ENCODE data around the gene PADI4.

Gene PADI4

DNA sequence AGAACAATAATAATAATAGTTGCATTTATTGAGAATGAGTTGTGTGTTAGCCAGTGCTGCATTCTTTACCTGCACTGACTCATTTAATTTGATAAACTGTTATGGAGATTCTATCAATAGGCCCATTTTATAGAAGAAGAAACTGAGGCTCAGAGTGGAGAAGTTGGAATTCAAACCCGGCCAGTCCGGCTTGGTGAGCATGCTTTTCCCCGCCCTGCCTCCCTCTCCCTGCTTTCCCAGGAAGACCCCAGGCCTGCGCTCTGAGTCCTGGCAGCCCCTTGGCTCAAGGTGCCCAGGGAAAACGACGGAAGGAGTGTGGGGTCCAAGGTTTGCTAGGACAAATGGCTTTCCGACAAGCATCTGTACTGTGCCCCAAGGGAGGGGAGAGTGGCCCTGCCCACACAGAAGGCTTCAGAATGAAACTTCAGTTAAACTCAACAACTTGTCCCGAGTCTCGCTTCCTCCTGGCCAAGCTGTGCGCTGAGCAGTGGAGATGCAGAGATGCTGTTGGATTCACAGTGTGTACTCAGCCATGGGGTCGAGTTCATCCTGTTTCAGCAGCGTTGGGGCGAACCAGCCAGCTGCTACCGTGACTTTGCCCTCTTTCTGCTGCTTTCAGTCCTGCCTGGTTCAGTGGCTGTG, 40.7 kb downstream of the PADI4 start:
- no peak for DNase-seq (ENCODE audit: low spot score)

DNA sequence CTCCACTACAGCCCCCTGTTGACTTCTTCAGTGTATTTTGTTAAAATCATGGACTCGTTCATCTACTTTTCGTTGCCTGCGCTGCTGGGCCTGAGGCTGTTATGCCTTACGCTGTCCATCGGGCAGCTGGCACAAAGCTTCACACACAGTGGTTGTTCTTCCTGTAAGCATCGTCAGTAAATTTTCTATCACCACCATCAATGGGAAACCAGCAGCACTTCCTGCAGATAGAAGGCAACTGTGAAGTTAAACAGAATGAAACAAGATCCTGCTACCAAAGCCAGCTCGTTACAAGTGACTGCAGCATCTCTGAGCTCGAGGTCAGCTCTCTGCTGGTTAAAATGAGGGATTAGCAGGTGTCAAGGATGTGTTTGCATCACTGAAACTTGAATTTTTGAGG, 42.1 kb downstream of the PADI4 start:
- no peak for DNase-seq (ENCODE audit: low spot score)

DNA sequence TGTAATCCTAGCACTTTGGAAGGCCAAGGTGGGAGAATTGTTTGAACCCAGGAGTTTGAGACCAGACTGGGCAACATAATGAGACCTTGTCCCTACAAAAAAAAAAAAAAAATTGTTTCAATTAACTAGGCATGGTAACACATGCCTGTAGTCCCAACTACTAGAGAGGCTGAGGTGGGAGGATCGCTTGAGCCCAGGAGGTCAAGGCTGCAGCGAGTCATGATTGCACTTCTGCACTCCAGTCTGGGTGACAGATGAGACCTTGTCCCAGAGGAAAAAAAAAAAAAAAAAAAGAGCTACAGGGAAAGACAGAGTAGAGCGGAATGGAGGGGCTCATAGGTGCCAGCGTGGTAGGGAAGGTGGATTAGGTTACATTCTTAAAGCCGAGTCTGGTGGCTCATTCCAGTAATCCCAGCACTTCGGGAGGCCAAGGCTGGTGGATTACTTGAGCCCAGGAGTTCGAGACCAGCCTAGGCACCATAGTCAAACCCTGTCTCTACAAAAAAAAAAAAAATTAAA, 43.0 kb downstream of the PADI4 start:
- no peak for DNase-seq (ENCODE audit: low spot score)

DNA sequence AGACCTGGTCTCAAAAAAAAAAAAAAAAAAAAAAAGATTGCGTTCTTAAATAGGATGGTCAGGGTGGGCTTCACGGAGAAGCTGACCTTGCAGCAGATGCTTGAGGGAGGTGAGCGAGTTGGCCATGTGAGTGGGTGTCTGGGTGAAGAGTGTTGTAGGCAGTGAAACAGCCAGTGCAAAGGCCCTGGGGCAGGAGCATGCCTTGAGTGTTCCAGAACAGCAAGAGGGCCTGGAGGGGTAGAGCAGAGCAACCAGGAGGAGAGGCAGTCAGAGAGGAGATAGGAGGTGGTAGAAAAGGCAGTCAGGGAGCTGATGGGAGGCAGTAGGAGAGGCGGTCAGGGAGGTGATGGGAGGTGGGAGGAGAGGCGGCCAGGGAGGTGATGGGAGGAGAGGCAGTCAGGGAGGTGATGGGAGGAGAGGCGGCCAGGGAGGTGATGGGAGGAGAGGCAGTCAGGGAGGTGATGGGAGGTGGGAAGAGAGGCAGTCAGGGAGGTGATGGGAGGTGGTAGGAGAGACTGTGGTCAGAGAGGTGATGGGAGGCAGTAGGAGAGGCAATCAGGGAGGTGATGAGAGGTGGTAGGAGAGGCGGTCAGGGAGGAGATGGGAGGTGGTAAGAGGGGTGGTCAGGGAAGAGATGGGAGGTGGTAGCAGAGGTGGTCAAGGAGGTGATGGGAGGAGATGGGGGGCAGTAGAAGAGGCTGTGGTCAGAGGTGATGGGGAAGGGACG, 43.8 kb downstream of the PADI4 start:
- no peak for DNase-seq (ENCODE audit: low spot score)

DNA sequence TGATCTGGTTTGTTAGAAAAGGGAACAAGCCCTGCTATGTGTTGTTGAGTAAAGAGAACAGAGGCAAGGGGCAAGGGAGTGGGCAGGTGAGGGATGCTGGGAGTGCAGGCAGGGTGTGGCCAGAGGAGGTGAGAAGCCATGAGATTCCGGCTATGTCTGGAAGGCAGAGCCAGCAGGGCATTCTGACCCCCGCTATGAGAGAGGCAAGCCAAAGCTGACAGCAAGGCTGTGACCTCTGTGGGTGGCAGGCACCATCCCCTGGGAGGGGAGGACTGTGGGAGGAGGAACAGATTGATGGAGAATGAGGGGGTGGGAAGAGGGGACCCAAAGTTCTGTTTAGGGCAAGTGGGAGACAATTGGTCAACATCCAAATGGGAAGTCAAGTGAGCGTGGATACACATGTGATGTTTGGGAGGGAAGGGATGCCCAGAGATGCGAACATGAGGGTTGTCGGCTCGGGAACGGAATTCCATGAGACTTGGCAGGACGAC, 44.5 kb downstream of the PADI4 start:
- no peak for DNase-seq (ENCODE audit: low spot score)

DNA sequence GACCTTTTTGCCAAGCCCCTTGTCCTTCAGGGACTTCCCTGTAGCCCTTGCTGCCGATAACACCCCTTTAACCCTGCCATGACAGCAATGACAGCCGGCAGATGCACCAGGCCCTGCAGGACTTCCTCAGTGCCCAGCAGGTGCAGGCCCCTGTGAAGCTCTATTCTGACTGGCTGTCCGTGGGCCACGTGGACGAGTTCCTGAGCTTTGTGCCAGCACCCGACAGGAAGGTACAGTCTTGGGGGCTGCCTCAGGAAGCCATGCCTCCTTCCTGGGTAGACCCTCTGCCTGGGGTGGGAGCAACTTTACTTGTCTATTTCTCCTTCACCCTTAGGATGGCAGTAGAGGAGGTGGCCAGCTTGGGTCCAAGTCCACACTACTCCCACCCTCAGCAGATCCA, 47.9 kb downstream of the PADI4 start:
- no peak for DNase-seq (ENCODE audit: low spot score)

DNA sequence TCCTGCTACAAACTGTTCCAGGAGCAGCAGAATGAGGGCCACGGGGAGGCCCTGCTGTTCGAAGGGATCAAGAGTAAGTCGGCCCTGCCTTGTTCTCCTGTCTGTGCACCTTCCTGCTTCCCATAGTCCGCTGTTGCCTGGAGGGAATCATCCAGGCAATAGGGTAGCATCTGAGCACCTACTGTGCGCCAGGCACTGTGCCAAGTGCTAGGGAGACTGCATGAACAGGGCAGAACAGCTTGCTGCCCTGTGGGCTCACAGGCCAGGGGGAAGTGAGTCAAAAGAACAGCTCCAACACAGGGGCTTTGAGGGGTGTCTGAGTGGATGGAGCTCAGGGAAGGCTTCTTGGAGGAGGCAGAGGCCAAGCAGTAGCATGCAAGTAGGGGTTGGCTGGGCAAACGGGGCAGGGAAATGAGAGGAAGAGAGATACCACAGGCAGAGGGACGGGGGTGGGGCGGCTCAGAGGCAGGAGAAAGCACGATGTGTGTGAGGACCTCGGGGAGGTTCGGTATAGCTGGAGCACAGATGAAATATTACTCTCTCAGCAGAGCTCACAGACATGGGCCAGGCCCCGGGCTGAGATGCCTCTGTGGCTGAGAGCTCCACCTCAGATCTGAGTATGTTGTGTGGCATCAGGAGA, 48.5 kb downstream of the PADI4 start:
- no peak for DNase-seq (ENCODE audit: low spot score)

DNA sequence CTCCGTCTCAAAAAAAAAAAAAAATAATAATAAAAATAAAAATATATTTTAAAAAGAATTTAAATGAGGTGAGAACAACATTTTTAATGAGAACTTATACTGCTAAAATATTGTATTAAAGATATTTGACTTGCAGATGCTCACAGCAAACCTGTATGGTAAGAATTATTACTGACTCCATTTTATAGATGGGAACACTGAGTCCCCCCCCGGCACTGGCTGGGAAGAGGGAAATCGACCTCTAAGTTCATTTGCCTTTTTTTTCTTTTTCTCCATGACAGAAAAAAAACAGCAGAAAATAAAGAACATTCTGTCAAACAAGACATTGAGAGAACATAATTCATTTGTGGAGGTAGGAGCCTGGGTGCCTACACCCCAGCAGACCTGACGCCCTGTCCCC, 50.6 kb downstream of the PADI4 start:
- no peak for DNase-seq (ENCODE audit: low spot score)

DNA sequence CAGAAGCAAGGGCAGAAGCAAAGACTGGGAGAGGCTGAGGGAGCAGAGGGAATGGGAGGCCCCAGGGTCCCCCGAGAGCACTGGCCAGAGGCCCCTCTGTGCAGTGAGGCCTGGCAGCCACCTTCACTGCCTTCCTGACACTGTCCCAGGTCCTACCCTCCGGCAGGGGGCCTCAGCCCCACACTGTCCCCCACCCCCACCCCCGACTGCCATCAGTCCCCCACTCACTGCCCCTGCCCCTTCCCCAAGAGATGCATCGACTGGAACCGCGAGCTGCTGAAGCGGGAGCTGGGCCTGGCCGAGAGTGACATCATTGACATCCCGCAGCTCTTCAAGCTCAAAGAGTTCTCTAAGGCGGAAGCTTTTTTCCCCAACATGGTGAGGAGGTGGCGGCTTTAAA, 51.0 kb downstream of the PADI4 start:
- no peak for DNase-seq (ENCODE audit: low spot score)

DNA sequence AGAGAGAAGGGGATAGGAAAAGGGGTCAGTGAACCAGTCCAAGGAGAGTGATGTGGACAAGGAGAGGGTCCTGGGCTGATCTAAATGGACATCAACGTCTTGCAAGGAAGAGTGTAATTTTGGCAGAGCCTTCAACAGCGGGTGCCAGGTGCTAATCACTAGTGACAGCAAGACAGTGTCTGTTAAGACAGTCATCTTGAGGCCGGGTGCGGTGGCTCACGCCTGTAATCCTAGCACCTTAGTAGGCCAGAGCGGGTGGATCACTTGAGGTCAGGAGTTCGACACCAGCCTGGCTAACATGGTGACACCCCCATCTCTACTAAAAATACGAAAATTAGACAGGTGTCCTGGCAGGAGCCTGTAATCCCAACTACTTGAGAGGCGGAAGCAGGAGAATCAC, 51.8 kb downstream of the PADI4 start:
- DNase-seq (ENCODE audit: low spot score) = no peak

DNA sequence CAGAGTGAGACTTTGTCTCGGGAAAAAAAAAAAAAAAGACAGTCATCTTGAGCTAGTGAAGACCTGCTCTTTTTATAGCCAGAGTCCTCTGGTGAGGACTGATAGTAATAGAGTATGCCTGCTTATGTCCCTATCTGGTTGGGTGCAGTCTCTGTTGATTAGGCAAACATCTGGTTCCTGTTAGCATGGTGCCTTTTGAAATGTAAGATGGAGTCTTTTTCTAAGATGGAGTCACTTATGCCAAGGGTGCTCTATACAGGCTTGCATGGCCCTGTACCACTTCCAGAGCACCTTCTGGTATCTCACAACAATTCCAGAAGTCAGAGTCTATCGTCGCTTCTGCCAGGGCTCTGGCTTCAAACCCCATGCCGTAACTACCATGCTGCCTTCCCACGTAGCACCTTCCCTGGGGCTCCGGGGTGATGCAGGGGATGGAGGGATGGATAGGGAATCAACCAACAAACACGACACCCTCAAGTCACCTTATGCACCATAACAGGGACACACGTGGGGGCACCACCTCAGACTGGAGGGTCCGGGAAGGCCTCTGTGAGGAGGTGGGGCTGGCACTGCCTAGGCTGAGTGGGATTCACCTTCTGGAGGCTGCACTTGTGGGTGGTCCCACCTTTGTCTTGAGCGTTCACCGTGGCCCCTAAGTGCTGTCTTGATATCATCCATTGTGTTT, 52.4 kb downstream of the PADI4 start:
- no peak for DNase-seq (ENCODE audit: low spot score)

DNA sequence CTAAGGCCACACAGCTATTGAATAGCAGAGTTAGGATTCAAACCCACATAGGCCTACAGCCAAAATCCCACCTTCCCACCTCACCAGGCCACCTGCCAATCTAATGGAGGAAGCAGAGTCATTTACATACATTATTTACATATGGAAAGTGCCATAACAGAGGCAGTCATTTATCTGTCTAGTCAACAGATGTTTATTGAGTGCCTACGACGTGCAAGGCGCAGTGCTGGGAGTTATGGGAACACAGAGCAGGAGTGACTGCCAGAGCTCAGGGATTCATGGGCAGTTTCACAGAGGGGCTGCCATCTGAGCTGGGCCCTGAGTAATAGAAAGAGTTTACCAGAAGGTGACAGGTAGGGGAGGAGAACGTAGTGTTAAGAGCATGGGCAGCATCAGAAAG, 53.7 kb downstream of the PADI4 start:
- DNase-seq (ENCODE audit: low spot score) = no peak

DNA sequence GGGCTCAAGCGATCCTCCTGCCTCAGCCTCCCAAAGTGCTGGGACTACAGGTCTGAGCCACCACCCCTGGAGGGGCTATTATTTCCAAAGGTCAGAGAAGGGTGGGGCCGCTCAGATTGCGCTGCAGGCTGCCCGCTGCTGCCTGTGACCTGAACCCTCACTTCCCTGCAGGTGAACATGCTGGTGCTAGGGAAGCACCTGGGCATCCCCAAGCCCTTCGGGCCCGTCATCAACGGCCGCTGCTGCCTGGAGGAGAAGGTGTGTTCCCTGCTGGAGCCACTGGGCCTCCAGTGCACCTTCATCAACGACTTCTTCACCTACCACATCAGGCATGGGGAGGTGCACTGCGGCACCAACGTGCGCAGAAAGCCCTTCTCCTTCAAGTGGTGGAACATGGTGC, 55.4 kb downstream of the PADI4 start:
- DNase-seq (ENCODE audit: low spot score) = no peak

DNA sequence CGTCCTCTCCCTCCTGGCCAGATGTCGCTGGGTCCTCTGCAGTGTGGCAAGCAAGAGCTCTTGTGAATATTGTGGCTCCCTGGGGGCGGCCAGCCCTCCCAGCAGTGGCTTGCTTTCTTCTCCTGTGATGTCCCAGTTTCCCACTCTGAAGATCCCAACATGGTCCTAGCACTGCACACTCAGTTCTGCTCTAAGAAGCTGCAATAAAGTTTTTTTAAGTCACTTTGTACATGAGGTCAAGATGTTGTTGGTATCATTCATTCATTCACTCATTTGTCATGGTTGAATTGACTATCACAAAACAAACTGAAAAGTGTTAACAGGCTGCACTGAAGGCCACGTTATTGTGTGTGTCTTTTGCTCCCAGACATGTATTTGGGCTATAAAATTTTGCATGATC, 55.8 kb downstream of the PADI4 start:
- DNase-seq (ENCODE audit: low spot score) = no peak

DNA sequence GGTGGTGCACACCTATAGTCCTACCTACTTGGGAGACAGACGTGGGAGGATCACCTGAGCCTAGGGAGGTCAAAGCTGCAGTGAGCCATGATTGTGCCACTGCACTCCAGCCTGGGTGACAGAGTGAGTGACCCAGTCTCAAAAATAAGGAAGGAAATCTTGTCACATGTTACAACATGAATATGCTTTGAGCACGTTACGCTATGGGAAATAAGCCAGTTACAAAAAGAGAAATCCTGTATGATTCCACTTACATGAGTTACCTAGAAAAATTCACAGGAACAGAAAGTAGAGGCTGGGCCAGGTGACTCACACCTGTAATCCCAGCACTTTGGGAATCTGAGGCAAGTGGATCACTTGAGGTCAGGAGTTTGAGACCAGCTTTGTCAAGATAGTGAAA, 57.3 kb downstream of the PADI4 start:
- peak; percentile 8 for DNase-seq (ENCODE audit: low spot score)

DNA sequence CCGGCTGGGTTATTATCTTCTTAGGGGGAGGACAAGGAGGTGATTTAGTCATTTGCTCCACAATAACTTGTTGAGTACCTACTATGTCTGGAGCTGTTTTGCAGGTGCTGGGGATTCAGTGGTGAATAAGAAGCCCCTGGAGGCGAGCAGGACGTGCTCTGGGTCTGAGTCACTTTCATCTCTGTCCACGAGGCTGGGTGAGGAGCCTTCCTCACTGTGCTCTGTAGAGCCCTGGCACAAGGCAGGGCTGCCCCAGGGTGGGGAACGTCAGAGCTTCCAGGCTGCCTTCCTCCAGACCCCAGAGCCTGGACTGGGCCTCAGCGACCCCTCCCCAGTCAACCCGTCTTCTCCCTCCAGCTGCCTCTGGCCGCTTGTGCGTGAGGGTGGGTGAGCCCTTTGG, 61.5 kb downstream of the PADI4 start:
- no peak for DNase-seq (ENCODE audit: low spot score)

DNA sequence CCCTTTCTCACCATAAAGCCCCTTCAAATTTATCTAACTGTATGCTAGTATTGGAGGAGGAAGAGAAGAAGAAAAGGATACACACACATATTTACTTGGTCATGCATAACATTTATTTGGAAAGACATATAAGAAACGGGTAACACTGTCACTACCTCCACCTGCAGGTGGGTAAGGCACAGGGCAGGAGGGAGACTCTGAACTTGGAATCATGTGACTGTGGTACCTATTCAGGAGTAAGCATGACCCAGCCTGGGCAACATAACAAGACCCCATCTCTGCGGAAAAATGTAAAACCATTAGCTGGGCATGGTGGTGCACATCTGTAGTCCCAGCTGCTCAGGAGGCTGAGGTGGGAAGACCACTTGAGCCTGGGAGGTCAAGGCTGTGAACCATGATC, 62.6 kb downstream of the PADI4 start:
- no peak for DNase-seq (ENCODE audit: low spot score)

DNA sequence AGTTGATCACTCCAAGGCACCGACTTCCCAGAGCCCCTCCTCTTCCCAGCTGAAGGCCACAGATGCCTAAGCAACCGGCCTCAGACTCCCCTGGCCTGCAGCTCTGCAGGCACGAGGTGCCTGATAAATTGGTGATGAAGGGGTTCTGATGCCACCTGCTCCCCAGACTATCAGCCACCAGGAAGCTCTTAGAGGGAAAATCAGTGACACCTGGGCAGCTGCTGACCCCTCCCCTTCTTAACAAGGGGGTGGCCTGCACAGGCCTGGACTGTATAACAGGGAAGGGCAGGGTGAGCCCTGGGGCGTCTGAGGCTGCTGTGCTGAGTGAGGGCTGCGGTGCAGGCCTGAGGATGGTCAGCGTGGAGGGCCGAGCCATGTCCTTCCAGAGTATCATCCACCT, 63.9 kb downstream of the PADI4 start, which contains the start of gene PADI6:
Gene PADI6, plus strand, starts transcription at position 301 of the 400 bp plus-strand sequence. Its CDS starts 50 bp downstream, at position 351.
- DNase-seq (ENCODE audit: low spot score) = no peak

DNA sequence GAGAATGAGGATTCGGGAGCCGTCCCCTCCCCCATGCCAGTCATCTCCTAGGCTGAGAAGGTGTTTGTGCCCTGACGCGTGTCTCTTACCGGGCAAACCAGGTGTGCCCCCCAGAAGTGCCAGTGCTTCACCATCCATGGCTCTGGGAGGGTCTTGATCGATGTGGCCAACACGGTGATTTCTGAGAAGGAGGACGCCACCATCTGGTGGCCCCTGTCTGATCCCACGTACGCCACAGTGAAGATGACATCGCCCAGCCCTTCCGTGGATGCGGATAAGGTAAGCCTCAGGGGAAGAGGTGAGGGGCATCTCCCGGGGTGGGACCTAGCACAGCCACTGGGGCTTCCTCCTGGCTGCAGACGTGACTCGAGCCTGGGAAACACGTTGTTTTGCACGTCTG, 65.0 kb downstream of the PADI4 start:
- no peak for DNase-seq (ENCODE audit: low spot score)

DNA sequence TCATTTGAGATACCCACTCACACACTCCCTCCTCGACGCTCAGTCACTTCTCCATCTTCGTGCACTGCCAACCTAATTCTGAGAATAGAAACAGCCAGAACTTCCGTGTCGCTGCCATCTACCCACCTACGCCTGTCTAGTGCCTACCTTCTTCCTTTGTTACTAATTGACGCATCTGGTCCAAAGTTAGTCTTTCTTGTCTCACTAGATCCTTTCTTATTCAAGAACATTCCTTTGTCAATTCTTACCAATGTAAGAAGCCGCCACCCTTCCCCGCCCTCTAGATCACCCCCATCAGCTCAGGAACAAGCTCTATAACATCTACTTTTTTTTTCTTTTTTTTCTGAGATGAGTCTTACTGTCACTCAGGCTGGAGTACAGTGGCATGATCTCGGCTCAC, 67.7 kb downstream of the PADI4 start:
- no peak for DNase-seq (ENCODE audit: low spot score)

DNA sequence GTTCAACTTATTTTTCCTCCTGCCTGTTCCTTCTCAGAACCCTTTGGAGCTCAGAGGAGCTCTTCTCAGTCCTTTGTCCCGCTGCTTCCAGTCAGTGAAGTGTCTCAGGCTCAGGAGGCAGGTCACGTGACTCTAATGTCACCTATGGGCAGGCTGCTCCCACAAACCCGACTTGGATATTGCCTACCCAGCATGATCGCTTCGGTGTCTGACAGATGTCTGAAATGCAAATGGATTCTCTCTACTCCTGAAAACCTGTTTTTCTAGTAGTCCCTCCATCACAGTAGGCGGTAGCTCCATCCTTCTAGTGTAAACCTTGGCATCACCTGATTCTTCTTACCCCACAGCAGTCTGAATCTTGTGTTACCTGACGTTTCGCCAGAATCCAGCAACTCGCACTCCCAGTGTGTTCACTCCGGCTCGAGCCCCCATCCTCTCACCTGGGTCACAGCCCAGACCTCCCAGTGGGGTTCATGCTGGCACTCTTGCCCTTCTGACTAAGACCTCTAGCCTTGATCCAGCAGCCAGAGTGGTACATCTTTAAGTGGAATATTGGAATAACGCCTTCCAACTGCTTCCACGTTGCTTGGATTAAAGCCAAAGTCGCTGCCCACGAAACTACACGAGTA, 69.4 kb downstream of the PADI4 start:
- no peak for DNase-seq (ENCODE audit: low spot score)

DNA sequence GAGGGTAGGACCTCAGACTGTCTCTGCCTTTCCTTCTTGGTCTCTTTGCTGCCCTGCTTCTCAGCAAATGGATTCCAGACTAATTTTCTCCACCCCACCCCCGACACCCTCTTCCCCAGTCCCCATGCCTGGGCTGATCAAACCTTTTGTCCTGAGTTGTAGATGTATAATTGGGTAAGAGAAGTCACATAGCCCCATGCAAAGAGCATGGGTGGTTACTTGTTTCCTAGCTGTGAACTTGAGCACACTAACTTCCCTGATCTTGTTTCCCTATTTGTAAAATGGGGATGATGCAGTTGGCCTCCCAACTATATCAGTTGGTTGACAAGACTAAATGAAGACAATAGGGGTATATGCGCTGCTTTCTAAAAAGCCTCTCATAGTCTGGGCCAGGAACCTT, 73.2 kb downstream of the PADI4 start:
- no peak for DNase-seq (ENCODE audit: low spot score)
